ENCODE results near the gene ACTL10.

DNA sequence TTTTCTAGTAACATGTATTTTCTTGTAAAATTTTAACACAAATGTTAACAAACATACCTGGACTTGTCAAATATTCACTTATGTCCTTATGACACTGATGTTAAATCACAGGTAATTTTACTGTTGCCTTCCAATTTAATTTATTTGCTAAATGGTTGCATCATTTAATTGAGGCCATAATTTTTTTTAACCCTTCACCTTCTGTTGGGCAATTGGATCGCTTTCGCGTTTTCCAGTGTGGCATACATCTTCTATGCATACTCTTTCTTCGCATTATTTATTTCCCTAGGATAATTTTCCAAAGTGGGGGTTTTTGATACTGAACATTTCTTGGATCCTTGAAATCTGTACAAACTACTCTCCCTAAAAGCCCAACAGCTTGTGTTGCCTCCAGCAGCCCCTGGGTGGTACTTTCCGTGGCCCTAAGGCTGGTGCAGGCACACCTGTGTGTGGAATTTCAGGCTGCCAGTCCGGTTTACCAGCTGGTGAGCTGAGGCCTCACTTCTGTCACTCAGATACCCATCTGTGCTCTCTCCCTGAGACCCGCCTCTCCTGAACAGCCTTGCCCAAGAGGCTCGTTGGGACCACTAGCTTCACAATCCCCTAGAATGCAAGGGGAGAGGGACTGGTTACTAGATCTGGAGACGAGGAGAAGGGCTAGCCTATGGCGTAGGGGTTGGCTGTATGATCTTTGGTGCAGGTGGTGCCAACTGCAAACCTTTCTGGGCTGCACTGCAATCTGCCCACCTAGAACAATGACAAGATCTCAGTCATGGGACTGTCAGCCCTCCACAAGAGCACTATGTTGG, 15.8 kb upstream of the ACTL10 start:
- TF ChIP-seq, protein P1, sequence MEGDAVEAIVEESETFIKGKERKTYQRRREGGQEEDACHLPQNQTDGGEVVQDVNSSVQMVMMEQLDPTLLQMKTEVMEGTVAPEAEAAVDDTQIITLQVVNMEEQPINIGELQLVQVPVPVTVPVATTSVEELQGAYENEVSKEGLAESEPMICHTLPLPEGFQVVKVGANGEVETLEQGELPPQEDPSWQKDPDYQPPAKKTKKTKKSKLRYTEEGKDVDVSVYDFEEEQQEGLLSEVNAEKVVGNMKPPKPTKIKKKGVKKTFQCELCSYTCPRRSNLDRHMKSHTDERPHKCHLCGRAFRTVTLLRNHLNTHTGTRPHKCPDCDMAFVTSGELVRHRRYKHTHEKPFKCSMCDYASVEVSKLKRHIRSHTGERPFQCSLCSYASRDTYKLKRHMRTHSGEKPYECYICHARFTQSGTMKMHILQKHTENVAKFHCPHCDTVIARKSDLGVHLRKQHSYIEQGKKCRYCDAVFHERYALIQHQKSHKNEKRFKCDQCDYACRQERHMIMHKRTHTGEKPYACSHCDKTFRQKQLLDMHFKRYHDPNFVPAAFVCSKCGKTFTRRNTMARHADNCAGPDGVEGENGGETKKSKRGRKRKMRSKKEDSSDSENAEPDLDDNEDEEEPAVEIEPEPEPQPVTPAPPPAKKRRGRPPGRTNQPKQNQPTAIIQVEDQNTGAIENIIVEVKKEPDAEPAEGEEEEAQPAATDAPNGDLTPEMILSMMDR (conservative IDR thresholded peaks at IDR 0.05; ENCODE audit: low read depth in 2 of 2): no peak
- TF ChIP-seq ZNF331 (CRISPR knock-in tag; IDR thresholded peaks at IDR 0.05; ENCODE audit: low read depth) (no peak), POLR2AphosphoS5 (IDR thresholded peaks at IDR 0.05; ENCODE audit: low read depth) (no peak), EZH2phosphoT487 (IDR thresholded peaks at IDR 0.05; ENCODE audit: unreplicated experiment) (no peak), CREB1 (CRISPR knock-in tag; IDR thresholded peaks at IDR 0.05; ENCODE audit: low read depth) (no peak), JUNB (IDR thresholded peaks at IDR 0.05; ENCODE audit: unreplicated experiment) (no peak), EZH2 (IDR thresholded peaks at IDR 0.05; ENCODE audit: low read depth, unreplicated experiment) (no peak)
- TF ChIP-seq, protein P2, sequence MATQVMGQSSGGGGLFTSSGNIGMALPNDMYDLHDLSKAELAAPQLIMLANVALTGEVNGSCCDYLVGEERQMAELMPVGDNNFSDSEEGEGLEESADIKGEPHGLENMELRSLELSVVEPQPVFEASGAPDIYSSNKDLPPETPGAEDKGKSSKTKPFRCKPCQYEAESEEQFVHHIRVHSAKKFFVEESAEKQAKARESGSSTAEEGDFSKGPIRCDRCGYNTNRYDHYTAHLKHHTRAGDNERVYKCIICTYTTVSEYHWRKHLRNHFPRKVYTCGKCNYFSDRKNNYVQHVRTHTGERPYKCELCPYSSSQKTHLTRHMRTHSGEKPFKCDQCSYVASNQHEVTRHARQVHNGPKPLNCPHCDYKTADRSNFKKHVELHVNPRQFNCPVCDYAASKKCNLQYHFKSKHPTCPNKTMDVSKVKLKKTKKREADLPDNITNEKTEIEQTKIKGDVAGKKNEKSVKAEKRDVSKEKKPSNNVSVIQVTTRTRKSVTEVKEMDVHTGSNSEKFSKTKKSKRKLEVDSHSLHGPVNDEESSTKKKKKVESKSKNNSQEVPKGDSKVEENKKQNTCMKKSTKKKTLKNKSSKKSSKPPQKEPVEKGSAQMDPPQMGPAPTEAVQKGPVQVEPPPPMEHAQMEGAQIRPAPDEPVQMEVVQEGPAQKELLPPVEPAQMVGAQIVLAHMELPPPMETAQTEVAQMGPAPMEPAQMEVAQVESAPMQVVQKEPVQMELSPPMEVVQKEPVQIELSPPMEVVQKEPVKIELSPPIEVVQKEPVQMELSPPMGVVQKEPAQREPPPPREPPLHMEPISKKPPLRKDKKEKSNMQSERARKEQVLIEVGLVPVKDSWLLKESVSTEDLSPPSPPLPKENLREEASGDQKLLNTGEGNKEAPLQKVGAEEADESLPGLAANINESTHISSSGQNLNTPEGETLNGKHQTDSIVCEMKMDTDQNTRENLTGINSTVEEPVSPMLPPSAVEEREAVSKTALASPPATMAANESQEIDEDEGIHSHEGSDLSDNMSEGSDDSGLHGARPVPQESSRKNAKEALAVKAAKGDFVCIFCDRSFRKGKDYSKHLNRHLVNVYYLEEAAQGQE (IDR thresholded peaks at IDR 0.05; ENCODE audit: unreplicated experiment): no peak

Data from GM23338 (cell line).